Measurements from ENCODE around the gene CPNE1.

Gene CPNE1

GRCh38 chr20:35600176-35600992 is 64.3 kb downstream of the CPNE1 start:
- DNase-seq (ENCODE audit: low spot score): no peak

- no peak for DNase-seq (ENCODE audit: low spot score)
Measured at GRCh38 chr20:35599776-35600120, 65.0 kb downstream of the CPNE1 start.

- no peak for DNase-seq (ENCODE audit: low spot score)
Measured at GRCh38 chr20:35598899-35599775, 65.6 kb downstream of the CPNE1 start.

- DNase-seq (ENCODE audit: low spot score): no peak
Measured at GRCh38 chr20:35598476-35598875, 66.2 kb downstream of the CPNE1 start.

- DNase-seq (ENCODE audit: low spot score): no peak
Measured at GRCh38 chr20:35597186-35597585, 67.5 kb downstream of the CPNE1 start.

- no peak for DNase-seq (ENCODE audit: low spot score)
Measured at GRCh38 chr20:35595901-35596300, 68.8 kb downstream of the CPNE1 start.

GRCh38 chr20:35595456-35595855 is 69.2 kb downstream of the CPNE1 start:
- DNase-seq (ENCODE audit: low spot score): no peak

GRCh38 chr20:35592339-35592974 is 72.2 kb downstream of the CPNE1 start:
- DNase-seq (ENCODE audit: low spot score): no peak

- DNase-seq (ENCODE audit: low spot score): no peak
Measured at GRCh38 chr20:35588397-35588796, 76.3 kb downstream of the CPNE1 start.

- DNase-seq (ENCODE audit: low spot score): no peak
Measured at GRCh38 chr20:35587436-35587835, 77.3 kb downstream of the CPNE1 start.

GRCh38 chr20:35586751-35587425 is 77.8 kb downstream of the CPNE1 start:
- DNase-seq (ENCODE audit: low spot score): no peak

GRCh38 chr20:35583636-35584560 is 80.8 kb downstream of the CPNE1 start:
- DNase-seq (ENCODE audit: low spot score): no peak

- DNase-seq (ENCODE audit: low spot score): no peak
Measured at GRCh38 chr20:35582741-35583404, 81.8 kb downstream of the CPNE1 start.

GRCh38 chr20:35582131-35582530 is 82.6 kb downstream of the CPNE1 start:
- DNase-seq (ENCODE audit: low spot score): no peak

GRCh38 chr20:35579196-35579595 is 85.5 kb downstream of the CPNE1 start:
- no peak for DNase-seq (ENCODE audit: low spot score)

- no peak for DNase-seq (ENCODE audit: low spot score)
Measured at GRCh38 chr20:35578469-35578868, 86.2 kb downstream of the CPNE1 start.

GRCh38 chr20:35576816-35577215 is 87.9 kb downstream of the CPNE1 start:
- no peak for DNase-seq (ENCODE audit: low spot score)

Measured in hepatic stellate cell (primary cell).